ENCODE results near the gene MACO1. TPM values are rescaled to one million over a fixed set of nuclear protein-coding genes. Genes with fewer than 3 reads are reported as not detected.

The MACO1 gene
- total and polyA plus RNA-seq, 9 of the 15 experiments (the other 6 are each of a cell fraction or from before 2014, with no cell fraction given), result 4.6 to 28.4 (median 21.7) TPM

DNA sequence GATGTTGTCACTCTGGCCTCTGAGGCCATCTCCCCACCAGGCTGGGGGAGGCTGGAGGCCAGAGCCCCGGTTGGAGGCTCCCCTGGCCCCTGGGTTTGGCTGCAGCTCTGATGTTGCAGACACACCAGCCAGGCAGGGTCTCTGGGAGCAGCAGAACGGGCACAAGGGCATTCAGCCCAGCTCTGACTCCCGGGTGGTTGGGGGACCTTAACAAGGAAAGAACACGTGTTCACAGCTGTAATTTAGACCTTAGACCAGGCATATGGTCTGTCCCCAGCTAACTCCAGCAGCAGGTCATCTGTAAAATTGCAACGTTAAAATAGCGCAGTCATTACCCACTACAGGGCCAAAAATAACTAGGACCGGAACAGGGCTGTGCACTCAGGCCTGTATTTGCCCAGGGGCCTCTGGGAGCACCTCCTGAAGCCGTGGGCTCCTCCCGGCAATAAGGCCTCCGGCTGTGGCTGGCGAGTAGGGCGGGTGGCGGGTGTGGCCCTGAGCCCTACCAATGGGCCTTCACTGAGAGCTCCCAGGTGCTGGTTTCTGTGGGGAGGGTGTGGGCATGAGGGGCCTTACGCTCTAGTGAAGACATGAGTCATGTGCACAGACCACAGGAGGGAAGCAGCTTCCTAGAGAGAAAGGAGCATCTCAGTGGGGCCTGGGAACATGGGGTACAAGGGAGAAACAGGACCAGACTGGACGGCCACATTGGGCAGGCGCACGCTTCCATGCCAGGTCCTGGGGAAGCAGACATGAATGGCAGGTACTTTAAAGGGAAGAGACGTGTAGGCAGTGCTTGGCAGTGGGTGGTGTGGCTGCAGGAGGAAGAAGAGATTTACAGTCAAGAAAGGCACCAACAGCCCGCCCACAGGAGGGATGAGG lies 118.8 kb downstream of the MACO1 start (continued):
- TF ChIP-seq, protein P1, sequence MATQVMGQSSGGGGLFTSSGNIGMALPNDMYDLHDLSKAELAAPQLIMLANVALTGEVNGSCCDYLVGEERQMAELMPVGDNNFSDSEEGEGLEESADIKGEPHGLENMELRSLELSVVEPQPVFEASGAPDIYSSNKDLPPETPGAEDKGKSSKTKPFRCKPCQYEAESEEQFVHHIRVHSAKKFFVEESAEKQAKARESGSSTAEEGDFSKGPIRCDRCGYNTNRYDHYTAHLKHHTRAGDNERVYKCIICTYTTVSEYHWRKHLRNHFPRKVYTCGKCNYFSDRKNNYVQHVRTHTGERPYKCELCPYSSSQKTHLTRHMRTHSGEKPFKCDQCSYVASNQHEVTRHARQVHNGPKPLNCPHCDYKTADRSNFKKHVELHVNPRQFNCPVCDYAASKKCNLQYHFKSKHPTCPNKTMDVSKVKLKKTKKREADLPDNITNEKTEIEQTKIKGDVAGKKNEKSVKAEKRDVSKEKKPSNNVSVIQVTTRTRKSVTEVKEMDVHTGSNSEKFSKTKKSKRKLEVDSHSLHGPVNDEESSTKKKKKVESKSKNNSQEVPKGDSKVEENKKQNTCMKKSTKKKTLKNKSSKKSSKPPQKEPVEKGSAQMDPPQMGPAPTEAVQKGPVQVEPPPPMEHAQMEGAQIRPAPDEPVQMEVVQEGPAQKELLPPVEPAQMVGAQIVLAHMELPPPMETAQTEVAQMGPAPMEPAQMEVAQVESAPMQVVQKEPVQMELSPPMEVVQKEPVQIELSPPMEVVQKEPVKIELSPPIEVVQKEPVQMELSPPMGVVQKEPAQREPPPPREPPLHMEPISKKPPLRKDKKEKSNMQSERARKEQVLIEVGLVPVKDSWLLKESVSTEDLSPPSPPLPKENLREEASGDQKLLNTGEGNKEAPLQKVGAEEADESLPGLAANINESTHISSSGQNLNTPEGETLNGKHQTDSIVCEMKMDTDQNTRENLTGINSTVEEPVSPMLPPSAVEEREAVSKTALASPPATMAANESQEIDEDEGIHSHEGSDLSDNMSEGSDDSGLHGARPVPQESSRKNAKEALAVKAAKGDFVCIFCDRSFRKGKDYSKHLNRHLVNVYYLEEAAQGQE (IDR thresholded peaks at IDR 0.05; ENCODE audit: borderline replicate concordance), result peak; percentile 84
- TF ChIP-seq, protein P1 (CRISPR knock-in tag; IDR thresholded peaks at IDR 0.05; ENCODE audit: low read depth), result peak; percentile 63; the same call in 1 of the 2 replicates
- TF ChIP-seq ILF3 (IDR thresholded peaks at IDR 0.05; ENCODE audit: borderline replicate concordance) (no peak), ZBTB7A (IDR thresholded peaks at IDR 0.05; ENCODE audit: borderline replicate concordance, control insufficient read depth, low read depth, low read length) (peak; percentile 52; the same call in 1 of the 2 replicates), CBFB (CRISPR knock-in tag; IDR thresholded peaks at IDR 0.05) (no peak; the same call in none of the 2 replicates), SRF (CRISPR knock-in tag; IDR thresholded peaks at IDR 0.05) (peak in 1 of 2 experiments; percentile 70; a peak in 1 of 4 replicates), ZNF696 (CRISPR knock-in tag; conservative IDR thresholded peaks at IDR 0.05) (no peak)
- TF ChIP-seq, protein P2, sequence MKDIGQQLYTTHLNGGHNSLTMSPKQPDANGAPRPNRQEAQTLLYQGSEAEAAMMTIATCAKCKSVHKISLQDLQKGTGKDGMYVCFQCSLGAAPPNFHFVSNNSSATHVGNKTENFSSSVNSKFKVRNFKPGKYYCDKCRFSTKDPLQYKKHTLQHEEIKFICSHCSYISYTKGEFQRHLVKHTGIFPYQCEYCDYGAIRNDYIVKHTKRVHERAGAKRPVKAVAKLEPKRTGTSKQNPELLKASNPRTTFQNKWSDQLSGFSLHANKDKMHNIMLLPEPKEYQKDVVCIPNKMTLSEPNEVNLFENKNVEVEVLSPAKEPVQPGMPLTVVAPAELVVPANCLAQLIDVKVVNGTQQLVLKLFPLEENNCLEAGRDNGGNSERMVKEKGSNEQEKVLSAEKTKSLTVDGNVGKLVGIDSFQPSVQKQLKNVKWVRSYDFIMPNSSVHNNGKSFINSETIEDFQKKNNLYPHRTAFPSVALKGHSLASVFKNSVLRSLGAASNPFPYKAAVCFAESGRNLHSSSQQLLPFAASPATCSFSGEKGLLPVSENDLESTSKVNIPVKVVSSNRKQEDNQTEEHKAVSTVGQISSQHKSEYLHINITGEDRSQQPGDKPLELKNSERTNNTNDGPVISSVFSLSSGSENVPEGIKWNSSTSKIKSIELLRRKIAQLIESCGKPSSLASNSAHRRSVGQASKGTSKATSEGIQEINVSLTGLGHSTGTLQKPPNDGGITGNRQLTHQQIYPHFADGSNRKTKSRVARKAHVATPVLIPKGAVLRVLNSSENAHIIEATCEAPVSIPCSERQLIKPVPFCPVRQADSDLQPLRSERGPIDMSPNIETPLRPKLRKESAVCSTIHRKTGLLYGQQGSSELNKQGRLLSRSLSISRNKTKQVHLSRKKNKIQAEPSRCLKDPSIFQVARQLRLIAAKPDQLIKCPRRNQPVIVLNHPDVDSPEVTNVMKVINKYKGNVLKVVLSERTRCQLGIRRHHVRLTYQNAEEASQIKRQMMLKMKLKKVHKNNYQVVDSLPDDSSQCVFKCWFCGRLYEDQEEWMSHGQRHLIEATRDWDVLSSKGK (CRISPR knock-in tag; IDR thresholded peaks at IDR 0.05), result no peak
- TF ChIP-seq, protein P3, sequence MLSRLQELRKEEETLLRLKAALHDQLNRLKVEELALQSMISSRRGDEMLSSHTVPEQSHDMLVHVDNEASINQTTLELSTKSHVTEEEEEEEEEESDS (CRISPR knock-in tag; IDR thresholded peaks at IDR 0.05), result no peak
- TF ChIP-seq, protein P4, sequence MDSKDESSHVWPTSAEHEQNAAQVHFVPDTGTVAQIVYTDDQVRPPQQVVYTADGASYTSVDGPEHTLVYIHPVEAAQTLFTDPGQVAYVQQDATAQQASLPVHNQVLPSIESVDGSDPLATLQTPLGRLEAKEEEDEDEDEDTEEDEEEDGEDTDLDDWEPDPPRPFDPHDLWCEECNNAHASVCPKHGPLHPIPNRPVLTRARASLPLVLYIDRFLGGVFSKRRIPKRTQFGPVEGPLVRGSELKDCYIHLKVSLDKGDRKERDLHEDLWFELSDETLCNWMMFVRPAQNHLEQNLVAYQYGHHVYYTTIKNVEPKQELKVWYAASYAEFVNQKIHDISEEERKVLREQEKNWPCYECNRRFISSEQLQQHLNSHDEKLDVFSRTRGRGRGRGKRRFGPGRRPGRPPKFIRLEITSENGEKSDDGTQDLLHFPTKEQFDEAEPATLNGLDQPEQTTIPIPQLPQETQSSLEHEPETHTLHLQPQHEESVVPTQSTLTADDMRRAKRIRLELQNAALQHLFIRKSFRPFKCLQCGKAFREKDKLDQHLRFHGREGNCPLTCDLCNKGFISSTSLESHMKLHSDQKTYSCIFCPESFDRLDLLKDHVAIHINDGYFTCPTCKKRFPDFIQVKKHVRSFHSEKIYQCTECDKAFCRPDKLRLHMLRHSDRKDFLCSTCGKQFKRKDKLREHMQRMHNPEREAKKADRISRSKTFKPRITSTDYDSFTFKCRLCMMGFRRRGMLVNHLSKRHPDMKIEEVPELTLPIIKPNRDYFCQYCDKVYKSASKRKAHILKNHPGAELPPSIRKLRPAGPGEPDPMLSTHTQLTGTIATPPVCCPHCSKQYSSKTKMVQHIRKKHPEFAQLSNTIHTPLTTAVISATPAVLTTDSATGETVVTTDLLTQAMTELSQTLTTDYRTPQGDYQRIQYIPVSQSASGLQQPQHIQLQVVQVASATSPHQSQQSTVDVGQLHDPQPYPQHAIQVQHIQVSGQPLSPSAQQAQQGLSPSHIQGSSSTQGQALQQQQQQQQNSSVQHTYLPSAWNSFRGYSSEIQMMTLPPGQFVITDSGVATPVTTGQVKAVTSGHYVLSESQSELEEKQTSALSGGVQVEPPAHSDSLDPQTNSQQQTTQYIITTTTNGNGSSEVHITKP (IDR thresholded peaks at IDR 0.05; ENCODE audit: partially characterized antibody), result peak; percentile 52

All from K562 (cell line).